Activated CD4-positive, alpha-beta memory T cell treated with anti-CD3 and anti-CD28 coated beads, Interleukin-2, amount 10 ng/mL, durations not matched to agents 7 days and 5 days (primary cell): ENCODE measurements around the gene H2AZ2. TPM values are rescaled to one million over a fixed set of nuclear protein-coding genes. Genes with fewer than 3 reads are reported as not detected.

Experiments used
- CTCF ChIA-PET: fragments of 350-600 bp; sonication (Branson Sonifier 250); formaldehyde crosslinking; loops from one replicate; lab custom pipeline; 2021; ENCODE audit warnings: antibody characterized with exemption, inconsistent platforms; lab: Charles Lee
- POLR2A ChIA-PET: fragments of 350-600 bp; sonication (Branson Sonifier 250); formaldehyde crosslinking; loops from one replicate; lab custom pipeline; 2021; ENCODE audit warnings: antibody characterized with exemption; lab: Charles Lee
- DNase-seq: peaks from one replicate; pipeline ENCODE4 v3.0.0-alpha.2; 2020
- H3K27ac Mint-ChIP-seq: one replicate; pipeline ENCODE4 v1.8.0; 2021; ENCODE audit warnings: mild to moderate bottlenecking, mixed read lengths
- H3K27me3 Mint-ChIP-seq: one replicate; pipeline ENCODE4 v1.8.0; 2021; ENCODE audit warnings: mixed read lengths
- H3K36me3 Mint-ChIP-seq: one replicate; pipeline ENCODE4 v1.8.0; 2021; ENCODE audit warnings: low read depth, mixed read lengths
- H3K4me1 Mint-ChIP-seq: one replicate; pipeline ENCODE4 v1.8.0; 2021; ENCODE audit warnings: mixed read lengths
- H3K4me3 Mint-ChIP-seq: one replicate; pipeline ENCODE4 v1.8.0; 2021; ENCODE audit warnings: mild to moderate bottlenecking, mixed read lengths
- H3K9me3 Mint-ChIP-seq: one replicate; pipeline ENCODE4 v1.8.0; 2021; ENCODE audit warnings: mixed read lengths
- total RNA-seq, 2 experiments: library from RNA; stranded (reverse); gene quantifications; one replicate each; pipeline ENCODE4 v1.2.3, GENCODE V29; 2021

Gene H2AZ2
- total RNA-seq: 100 to 1,000 TPM; 322 to 330 TPM

DNA sequence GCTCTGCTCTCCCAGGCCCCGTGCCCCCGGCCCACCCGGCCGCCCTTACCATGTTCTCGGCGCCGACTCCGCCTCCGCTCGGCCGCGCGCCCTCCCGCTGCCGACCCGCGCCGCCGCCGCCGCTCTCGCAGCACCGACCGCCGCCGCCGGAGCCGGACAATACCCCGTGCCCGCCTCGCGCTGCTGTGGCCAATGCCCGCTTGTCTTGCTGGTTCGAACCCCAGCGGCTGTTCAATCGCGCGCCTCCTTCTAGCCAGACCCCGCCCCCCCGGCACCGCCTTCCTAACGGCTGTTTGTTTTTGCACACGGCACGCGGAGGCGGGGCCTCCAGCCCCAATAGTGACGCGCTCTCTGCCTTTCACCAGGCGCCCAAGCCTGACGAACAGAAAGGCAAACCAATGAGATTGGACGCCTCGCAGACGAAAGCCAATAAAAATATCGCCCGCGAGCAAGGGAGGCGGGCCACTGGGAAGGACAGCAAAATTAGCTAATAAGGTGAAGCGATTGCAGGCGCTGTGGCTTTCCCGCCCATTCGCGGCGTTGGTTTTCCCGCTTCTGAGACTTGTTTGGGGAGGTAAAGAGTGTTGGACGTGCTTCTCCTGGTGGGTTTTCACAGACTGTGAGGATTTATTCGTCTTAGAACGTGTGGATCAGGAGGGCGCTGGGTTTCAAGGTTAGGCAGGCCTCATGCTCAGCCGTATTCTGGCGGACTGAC lies at the start of gene H2AZ2:
Gene H2AZ2 (minus strand): TSS at position 168 of the 715 bp plus-strand sequence. CDS start 116 bp downstream, at position 52.
- H3K27me3 Mint-ChIP-seq: no peaks in the 10 kb centered on the region
- H3K9me3 Mint-ChIP-seq: no peaks in the 10 kb centered on the region
- H3K36me3 Mint-ChIP-seq: peaks cover 19% of the 10 kb centered on the region
- peak within 1 kb of the TSS; percentile 96 for H3K4me3 Mint-ChIP-seq
- ChIA-PET CTCF (interaction anchor here (0.6 to 15.8 kb wide), 18 partner anchors 10 to 371 kb away, joined by 3 to 160 read pairs (median 4); partner anchors contain the start of genes OGDH, PURB, TBRG4 and TMED4), POLR2A (interaction anchor here (0.6 to 7.0 kb wide), 65 partner anchors 9 to 767 kb away, joined by 3 to 144 read pairs (median 6); partner anchors contain the start of genes CCM2, DDX56, MYO1G and NUDCD3)
- H3K4me1 Mint-ChIP-seq: peaks cover 42% of the 10 kb centered on the region
- DNase-seq: peak; percentile 100
- H3K27ac Mint-ChIP-seq: peak within 1 kb of the TSS; percentile 99

DNA sequence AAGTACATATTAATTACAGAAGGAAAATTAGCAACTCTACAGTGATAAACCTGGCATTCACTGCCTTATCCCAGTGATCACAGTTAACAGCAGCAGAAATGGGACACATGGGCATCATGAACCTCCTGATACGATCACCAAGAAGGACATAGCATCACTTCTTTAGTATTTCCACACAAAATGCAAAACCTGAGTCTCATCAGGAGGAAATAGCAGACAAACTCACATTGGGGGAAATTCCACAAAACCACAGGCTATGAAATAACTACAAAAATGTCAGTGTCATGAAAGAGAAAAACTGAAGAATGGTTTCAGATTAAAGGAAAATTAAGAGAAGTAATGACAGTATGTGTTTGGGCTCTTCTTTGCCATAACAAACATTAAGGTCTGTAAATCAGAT lies 49.4 kb upstream of the H2AZ2 start:
- Mint-ChIP-seq H3K27ac (no peak overlapping the region), H3K9me3 (no peaks in the 10 kb centered on the region), H3K27me3 (no peaks in the 10 kb centered on the region), H3K4me1 (peaks cover 11% of the 10 kb centered on the region), H3K36me3 (peaks cover 2% of the 10 kb centered on the region), H3K4me3 (no peak overlapping the region)
- ChIA-PET POLR2A (no interaction called here), CTCF (no interaction called here)
- no peak for DNase-seq

DNA sequence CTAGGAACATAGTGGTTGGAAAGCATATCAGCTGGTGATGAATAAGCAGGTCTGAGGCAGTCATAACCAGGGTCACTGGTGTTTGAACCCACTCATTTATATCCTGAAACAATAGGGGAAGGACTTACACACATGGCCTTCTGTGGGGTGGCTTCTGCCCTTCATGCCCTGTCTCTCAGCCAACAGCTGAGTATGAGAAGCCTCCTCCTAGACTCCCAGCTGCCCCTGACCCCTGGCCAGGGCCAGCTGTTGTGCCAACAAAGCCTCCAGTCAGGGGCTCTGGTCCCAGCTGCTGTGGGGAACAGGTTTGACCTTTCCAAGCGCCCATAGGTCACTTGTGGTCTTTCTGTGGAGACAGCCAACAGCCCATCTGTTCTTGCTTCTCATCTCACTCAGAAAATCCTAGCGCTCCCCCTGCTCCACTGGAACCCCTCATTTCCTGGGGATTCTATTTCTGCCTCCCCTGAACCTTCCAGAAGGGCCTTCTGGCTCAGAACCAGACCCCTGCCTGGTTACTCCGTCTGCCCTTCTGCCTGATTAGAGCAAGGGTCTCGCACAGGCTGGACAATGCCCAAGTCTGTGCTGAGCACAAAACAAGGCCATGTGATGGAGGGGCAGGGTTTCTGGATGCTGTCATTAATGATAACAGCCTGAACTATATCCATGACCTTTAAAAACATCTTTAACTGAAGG lies 47.1 kb upstream of the H2AZ2 start:
- peaks cover 2% of the 10 kb centered on the region for H3K36me3 Mint-ChIP-seq
- H3K27me3 Mint-ChIP-seq: no peaks in the 10 kb centered on the region
- H3K4me1 Mint-ChIP-seq: peaks cover 25% of the 10 kb centered on the region
- CTCF ChIA-PET: interaction anchor here (0.6 kb wide), 1 partner anchor 35 kb away, joined by 3 read pairs; no protein-coding TSS in a partner anchor
- H3K4me3 Mint-ChIP-seq: no peak overlapping the region
- no peaks in the 10 kb centered on the region for H3K9me3 Mint-ChIP-seq
- POLR2A ChIA-PET: interaction anchor here (0.6 to 3.3 kb wide), 2 partner anchors 10 to 163 kb away, joined by 7 to 27 read pairs; partner anchors contain the start of gene PURB
- DNase-seq: no peak
- H3K27ac Mint-ChIP-seq: no peak overlapping the region

DNA sequence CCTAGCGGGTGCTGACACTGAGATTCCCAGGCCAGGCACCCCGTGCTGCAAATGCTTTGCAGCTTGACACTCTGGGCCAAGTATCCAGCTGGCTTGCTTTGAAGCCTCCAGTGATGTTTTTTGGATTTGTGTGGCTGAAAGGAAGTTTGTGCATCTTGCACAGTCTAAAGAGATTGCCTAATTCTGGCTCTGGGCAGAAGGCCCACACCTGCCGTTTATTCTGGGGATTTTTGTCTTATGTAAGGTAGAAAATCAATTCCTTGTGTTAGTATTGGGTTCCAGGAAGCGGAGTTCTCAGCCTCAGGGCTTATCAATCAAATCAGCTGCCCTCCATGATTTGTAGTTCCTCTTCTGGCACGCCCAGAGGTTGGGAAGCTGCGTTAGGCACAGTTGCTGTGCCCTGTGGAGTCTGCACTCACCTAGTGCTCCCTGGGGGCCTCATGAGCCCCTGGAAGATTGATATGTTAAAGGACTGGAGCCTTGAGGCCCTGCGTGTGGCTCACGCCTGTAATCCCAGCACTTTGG lies 45.9 kb upstream of the H2AZ2 start:
- DNase-seq: no peak
- Mint-ChIP-seq H3K4me1 (peaks cover 28% of the 10 kb centered on the region), H3K4me3 (no peak overlapping the region), H3K27ac (no peak overlapping the region), H3K36me3 (peaks cover 2% of the 10 kb centered on the region), H3K27me3 (no peaks in the 10 kb centered on the region), H3K9me3 (no peaks in the 10 kb centered on the region)
- ChIA-PET CTCF (no interaction called here), POLR2A (interaction anchor here (1.3 to 3.3 kb wide), 2 partner anchors 9 to 45 kb away, joined by 4 to 27 read pairs; partner anchors contain the start of gene PURB)

DNA sequence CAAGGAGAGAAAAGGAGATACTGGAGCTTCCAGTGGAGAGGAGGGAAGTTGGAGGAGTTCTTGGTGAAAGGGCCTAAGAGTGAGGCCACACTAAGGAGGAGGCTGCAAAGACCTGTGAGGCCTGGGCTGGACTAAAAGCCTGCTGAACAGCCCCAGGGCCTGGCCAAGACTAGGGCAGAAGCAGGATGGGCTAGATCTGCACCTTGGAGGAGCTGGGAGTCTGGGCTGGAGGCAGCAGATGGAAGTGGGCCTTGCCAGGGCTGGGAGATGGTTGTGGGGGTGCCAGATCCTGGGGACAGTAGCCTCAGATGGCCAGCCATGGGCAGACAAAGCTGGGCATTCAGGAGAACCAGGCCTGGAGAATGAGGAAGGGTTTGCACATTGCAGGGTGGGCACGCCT lies 43.9 kb upstream of the H2AZ2 start:
- H3K36me3 Mint-ChIP-seq: no peaks in the 10 kb centered on the region
- no peaks in the 10 kb centered on the region for H3K27me3 Mint-ChIP-seq
- H3K27ac Mint-ChIP-seq: peak overlapping the region; percentile 79
- no peak for DNase-seq
- POLR2A ChIA-PET: interaction anchor here (0.8 to 2.8 kb wide), 5 partner anchors 10 to 64 kb away, joined by 3 to 19 read pairs (median 4); partner anchors contain the start of gene H2AZ2
- H3K4me3 Mint-ChIP-seq: no peak overlapping the region
- H3K9me3 Mint-ChIP-seq: no peaks in the 10 kb centered on the region
- peaks cover 35% of the 10 kb centered on the region for H3K4me1 Mint-ChIP-seq
- CTCF ChIA-PET: interaction anchor here (1.0 to 1.6 kb wide), 4 partner anchors 10 to 42 kb away, joined by 3 to 5 read pairs (median 3); no protein-coding TSS in a partner anchor

DNA sequence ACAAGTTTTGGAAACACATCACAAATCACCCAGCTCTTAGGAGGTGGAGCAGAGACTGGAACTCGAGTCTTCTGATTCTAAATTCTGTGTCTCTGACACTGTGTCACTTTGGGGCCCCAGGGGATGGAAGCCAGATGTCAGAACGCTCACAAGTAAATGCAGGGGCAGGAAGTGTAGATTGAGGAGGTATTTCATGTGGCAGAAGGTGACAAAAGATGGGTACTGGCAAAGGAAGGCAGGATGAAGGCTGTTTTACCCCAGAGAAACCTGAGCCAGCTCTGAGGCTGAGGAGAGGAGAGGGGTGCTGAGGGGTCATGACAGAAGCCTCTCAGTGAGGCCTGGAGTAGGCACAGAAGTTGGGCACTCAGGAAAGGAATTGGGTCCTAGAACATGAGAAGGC lies 43.5 kb upstream of the H2AZ2 start:
- peak; percentile 41 for DNase-seq
- CTCF ChIA-PET: interaction anchor here (1.4 to 1.6 kb wide), 3 partner anchors 9 to 42 kb away, joined by 3 to 5 read pairs (median 3); no protein-coding TSS in a partner anchor
- H3K27me3 Mint-ChIP-seq: no peaks in the 10 kb centered on the region
- POLR2A ChIA-PET: interaction anchor here (0.8 to 2.8 kb wide), 5 partner anchors 9 to 65 kb away, joined by 3 to 19 read pairs (median 4); partner anchors contain the start of gene H2AZ2
- H3K9me3 Mint-ChIP-seq: no peaks in the 10 kb centered on the region
- no peaks in the 10 kb centered on the region for H3K36me3 Mint-ChIP-seq
- peak overlapping the region; percentile 79 for H3K27ac Mint-ChIP-seq
- peaks cover 38% of the 10 kb centered on the region for H3K4me1 Mint-ChIP-seq
- H3K4me3 Mint-ChIP-seq: no peak overlapping the region

DNA sequence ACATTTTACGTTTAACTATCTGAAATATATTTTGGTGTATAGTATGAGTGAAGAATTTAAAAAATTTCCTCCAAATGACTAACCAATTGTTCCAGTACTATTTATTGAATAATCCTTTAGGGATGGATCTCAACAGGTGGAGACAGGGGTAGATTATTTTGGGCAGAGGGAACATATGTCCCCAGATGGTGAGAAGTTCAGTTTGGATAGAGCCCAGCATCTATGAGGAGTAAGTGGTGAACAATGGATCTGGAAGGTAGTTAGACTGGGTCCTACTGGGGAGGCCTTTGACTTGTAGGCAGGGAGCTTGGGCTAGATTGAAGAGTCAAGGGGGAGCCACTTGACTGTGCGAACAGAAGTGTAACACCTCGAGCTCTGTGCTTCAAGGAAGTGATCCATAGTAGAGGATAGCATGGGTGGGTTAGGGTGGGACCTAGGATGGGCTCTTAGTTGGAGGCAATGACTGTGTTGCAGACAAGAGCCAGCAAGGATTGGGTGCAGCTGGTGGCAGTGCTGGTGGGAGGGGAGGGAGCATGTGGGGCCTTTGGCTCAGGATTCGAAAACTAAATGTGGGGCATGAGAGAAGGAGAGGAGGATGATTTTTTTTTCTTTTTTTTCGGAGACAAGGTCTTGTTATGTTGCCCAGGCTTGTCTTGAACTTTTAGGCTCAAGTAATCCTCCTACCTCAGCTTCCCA lies 41.3 kb upstream of the H2AZ2 start:
- POLR2A ChIA-PET: interaction anchor here (0.5 kb wide), 1 partner anchor 39 kb away, joined by 4 read pairs; no protein-coding TSS in a partner anchor
- no peak overlapping the region for H3K4me3 Mint-ChIP-seq
- DNase-seq: no peak
- H3K4me1 Mint-ChIP-seq: peaks cover 47% of the 10 kb centered on the region
- H3K9me3 Mint-ChIP-seq: no peaks in the 10 kb centered on the region
- no peak overlapping the region for H3K27ac Mint-ChIP-seq
- no peaks in the 10 kb centered on the region for H3K27me3 Mint-ChIP-seq
- H3K36me3 Mint-ChIP-seq: peaks cover 4% of the 10 kb centered on the region
- CTCF ChIA-PET: no interaction called here

DNA sequence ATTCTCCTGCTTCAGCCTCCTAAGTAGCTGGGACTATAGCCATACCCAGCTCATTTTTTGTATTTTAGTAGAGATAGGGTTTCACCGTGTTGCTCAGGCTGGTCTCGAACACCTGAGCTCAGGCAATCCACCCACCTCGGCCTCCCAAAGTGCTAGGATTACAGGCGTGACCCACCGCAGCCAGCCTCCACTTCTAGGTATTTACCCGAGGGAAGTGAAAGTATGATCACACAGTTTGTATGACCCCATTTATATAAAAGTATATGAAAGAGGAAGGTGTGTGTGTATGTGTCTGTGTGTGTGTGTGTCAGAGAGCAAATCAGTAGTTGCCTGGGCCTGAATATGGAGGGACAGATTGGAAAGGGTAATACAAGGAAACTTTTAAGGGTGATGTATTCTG lies 39.4 kb upstream of the H2AZ2 start:
- Mint-ChIP-seq H3K4me1 (peaks cover 62% of the 10 kb centered on the region), H3K36me3 (peaks cover 22% of the 10 kb centered on the region), H3K9me3 (no peaks in the 10 kb centered on the region), H3K4me3 (no peak overlapping the region), H3K27me3 (no peaks in the 10 kb centered on the region), H3K27ac (peak overlapping the region; percentile 99)
- no peak for DNase-seq
- POLR2A ChIA-PET: interaction anchor here (1.0 to 3.2 kb wide), 2 partner anchors 26 to 90 kb away, joined by 4 to 10 read pairs; no protein-coding TSS in a partner anchor
- CTCF ChIA-PET: no interaction called here

DNA sequence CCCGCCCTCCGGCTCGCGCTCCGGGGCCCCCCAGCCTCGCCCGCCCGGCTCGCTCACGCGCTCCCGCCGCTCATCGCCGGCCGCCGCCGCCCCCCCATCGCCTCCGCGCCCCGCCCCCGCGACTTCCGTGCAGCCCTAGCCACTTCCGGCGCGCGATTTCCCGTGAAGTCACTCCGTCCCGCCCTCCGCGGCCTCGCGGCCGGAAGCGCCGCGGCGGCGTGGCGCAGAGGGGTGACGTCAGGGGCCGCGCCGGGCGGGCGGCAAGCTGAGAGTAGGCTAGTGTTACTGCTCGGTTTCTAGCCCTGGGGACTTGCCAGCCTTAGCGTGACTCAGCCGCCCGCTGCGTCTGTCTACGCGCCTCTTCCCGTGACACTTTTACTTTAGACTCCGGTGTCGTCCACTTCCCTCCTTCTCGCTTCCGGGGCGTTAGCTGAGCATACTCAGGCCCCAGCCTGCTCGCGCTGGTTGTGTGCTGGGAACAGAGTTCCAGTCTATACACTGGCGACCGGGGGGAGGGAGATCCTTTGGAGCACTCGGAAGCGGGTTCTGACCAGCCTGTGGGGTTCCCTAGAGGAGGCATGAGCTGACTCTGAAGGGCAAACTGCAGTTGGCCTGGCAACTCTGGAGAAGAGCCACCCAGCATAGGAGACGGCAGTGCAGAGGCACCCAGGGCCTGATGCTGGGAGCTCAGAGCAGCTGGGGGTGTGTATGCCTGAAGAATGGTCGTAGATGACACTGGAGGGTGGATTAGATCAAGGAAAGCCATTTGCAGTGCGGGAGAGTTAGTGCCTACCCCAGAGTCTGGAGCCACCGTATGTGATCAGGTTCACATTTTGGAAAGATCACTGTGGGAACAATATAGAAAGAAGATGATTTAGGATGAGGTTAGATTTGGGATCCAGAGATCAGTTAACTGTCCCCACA lies 37.8 kb upstream of the H2AZ2 start, which contains the start of gene PURB:
Gene PURB (minus strand): TSS at position 137 of the 924 bp plus-strand sequence. CDS start 182 bp downstream, outside the sequence.
- Mint-ChIP-seq H3K4me1 (peaks cover 64% of the 10 kb centered on the region), H3K9me3 (no peaks in the 10 kb centered on the region), H3K4me3 (peak within 1 kb of the TSS; percentile 95), H3K27ac (peak within 1 kb of the TSS; percentile 99), H3K27me3 (no peaks in the 10 kb centered on the region), H3K36me3 (peaks cover 35% of the 10 kb centered on the region)
- ChIA-PET CTCF (interaction anchor here (1.3 to 3.2 kb wide), 6 partner anchors 20 to 226 kb away, joined by 3 to 32 read pairs (median 3); partner anchors contain the start of genes H2AZ2 and TBRG4), POLR2A (interaction anchor here (0.7 to 3.5 kb wide), 53 partner anchors 9 to 840 kb away, joined by 3 to 144 read pairs (median 7); partner anchors contain the start of genes CCM2, DDX56, H2AZ2 and MYO1G)
- DNase-seq: peak; percentile 97

DNA sequence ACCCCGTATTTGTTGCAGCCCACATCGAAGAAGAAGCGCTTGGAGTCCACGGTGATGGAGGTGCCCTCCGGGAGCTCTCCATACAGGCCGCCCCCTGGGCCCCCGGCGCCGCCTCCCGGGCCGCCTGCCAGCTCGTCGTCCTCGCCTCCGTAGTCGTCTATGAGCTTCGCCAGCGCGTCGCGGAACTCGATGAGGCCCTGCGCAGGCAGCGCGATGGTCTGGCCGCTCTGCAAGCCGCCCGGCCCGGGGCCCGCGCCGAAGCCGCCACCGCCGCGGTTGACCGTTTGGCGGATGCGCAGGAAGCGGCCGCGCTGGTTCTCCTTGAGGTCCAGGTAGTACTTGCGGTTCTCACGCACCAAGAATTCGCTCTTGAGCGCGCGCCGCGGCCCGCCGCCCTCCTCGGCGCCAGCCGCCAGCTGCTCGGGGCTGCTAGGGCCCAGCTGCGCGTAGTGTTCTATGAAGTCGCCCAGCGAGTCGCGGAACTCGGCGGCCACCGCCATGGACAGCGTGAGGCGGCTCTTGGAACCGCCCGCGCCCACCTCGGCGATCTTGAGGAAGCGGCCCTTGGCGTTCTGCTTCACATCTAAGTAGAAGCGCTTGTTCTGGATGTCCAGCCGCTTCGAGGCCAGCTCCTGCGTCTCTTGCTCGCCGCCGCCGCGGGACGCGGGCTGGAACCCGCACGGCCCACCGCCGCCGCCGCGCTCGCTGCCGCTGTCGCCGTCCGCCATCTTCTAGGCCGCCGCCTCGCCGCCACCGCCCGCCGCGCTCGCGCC lies 36.9 kb upstream of the H2AZ2 start:
- Mint-ChIP-seq H3K36me3 (peaks cover 44% of the 10 kb centered on the region), H3K9me3 (no peaks in the 10 kb centered on the region), H3K4me1 (peaks cover 71% of the 10 kb centered on the region), H3K27ac (peak overlapping the region; percentile 94), H3K4me3 (peak overlapping the region; percentile 95), H3K27me3 (no peaks in the 10 kb centered on the region)
- DNase-seq: peak; percentile 63
- ChIA-PET CTCF (interaction anchor here (0.7 to 3.2 kb wide), 9 partner anchors 16 to 227 kb away, joined by 3 to 32 read pairs (median 3); partner anchors contain the start of genes H2AZ2 and TBRG4), POLR2A (interaction anchor here (0.6 to 3.5 kb wide), 57 partner anchors 8 to 839 kb away, joined by 3 to 144 read pairs (median 6); partner anchors contain the start of genes CCM2, DDX56, H2AZ2 and MYO1G)
